Esophagus squamous epithelium (tissue), 5 donors: ENCODE data around the gene TBL1X. TPM values are rescaled to one million over a fixed set of nuclear protein-coding genes. Genes with fewer than 3 reads are reported as not detected.

Experiments used
- DNase-seq: peaks from one replicate; lab custom pipeline; 2025; lab: John Stamatoyannopoulos, UW
- H3K27ac ChIP-seq, 4 donors: fragments of 200-600 bp; sonication (generic); one replicate each; pipeline ENCODE4 v1.5.1; 2016 to 2019; ENCODE audit warnings: mild to moderate bottlenecking in 1 of 4
- H3K27me3 ChIP-seq, 4 donors: fragments of 200-600 bp; sonication (generic); 1 replicate in 3 of 4; 2 replicates in 1 of 4; pipeline versions ENCODE4 v1.5.1 to v1.6.0; 2017 to 2021; ENCODE audit warnings: antibody characterized with exemption in 1 of 4
- H3K36me3 ChIP-seq, 3 donors: fragments of 200-600 bp; sonication (generic); one replicate each; pipeline ENCODE4 v1.5.1; 2016 to 2019
- H3K4me1 ChIP-seq, 3 donors: fragments of 200-600 bp; sonication (generic); one replicate each; pipeline ENCODE4 v1.5.1; 2017 to 2019
- H3K4me3 ChIP-seq, 4 donors: fragments of 200-600 bp; sonication (generic); 1 replicate in 3 of 4; 2 replicates in 1 of 4; pipeline ENCODE4 v1.5.1; 2016 to 2019; ENCODE audit warnings: mild to moderate bottlenecking in 2 of 4, moderate library complexity in 1 of 4
- H3K9me3 ChIP-seq, 3 donors: fragments of 200-600 bp; sonication (generic); one replicate each; pipeline ENCODE4 v1.5.1; 2016 to 2019
- CTCF ChIP-seq, 6 experiments: fragments of 450-650 bp in 4 of 6; fragments of 200-600 bp in 2 of 6; sonication (generic) in 2 of 6; IDR thresholded peaks; one replicate each; pipeline ENCODE4 v1.5.1; 2016 to 2019; ENCODE audit warnings: antibody characterized with exemption in 6 of 6, mild to moderate bottlenecking in 4 of 6, moderate library complexity in 4 of 6
- POLR2A ChIP-seq, 4 donors: fragments of 450-650 bp; IDR thresholded peaks; one replicate each; pipeline ENCODE4 v1.6.1; 2017; ENCODE audit warnings: antibody characterized with exemption in 4 of 4, mild to moderate bottlenecking in 4 of 4, moderate library complexity in 3 of 4
- WGBS, 2 donors: methylation state at CpG; one replicate each; pipeline ENCODE4 v1.1.5; 2018; 5-methylcytosine and 5-hydroxymethylcytosine counted together
- intact Hi-C: fragments of 100-400 bp; cut with DNase I; formaldehyde crosslinking; loops from one replicate; pipeline ENCODE4 v1.15.0; 2022
- total RNA-seq, 4 donors: library from RNA; depleted of rRNA; stranded (reverse); fragments of >200 nt; gene quantifications; one replicate each; pipeline ENCODE4 v1.1.0, GENCODE V29; 2016
- donor health status: DM: yes; HTN: yes; CAD: no.

The TBL1X gene
- total RNA-seq, 4 donors from 2014 or later, result 17.5 to 24.2 (median 21.8) TPM

GRCh38 chrX:9747644-9748043 is 282.8 kb downstream of the TBL1X start:
- DNase-seq, result no peak
- Histone ChIP-seq H3K4me1 (no peaks in the 10 kb centered on the region), H3K27me3 (no peaks in the 10 kb centered on the region), H3K9me3 (peaks cover 0 to 3% (median 0%) of the 10 kb centered on the region in 3 donors), H3K27ac (no peak overlapping the region), H3K4me3 (no peak overlapping the region), H3K36me3 (no peaks in the 10 kb centered on the region)
- intact Hi-C loops, result no loop called here
- 86 to 91% methylated on average over 4 of the region's 4 CpGs for WGBS, 2 donors
- TF ChIP-seq CTCF (IDR thresholded peaks at IDR 0.05), result no peak
- no peak for TF ChIP-seq POLR2A (IDR thresholded peaks at IDR 0.05)

GRCh38 chrX:9749146-9749692 is 284.4 kb downstream of the TBL1X start:
- intact Hi-C loops, result no loop called here
- Histone ChIP-seq H3K36me3 (no peaks in the 10 kb centered on the region), H3K27ac (no peak overlapping the region), H3K9me3 (peaks cover 0 to 3% (median 0%) of the 10 kb centered on the region in 3 donors), H3K4me1 (no peaks in the 10 kb centered on the region), H3K27me3 (no peaks in the 10 kb centered on the region), H3K4me3 (no peak overlapping the region)
- 51 to 77% methylated on average over 5 to 6 of the region's 11 CpGs for WGBS, 2 donors
- DNase-seq, result no peak
- no peak for TF ChIP-seq CTCF (IDR thresholded peaks at IDR 0.05)
- TF ChIP-seq POLR2A (IDR thresholded peaks at IDR 0.05), result no peak

- Histone ChIP-seq H3K27me3 (no peaks in the 10 kb centered on the region), H3K4me3 (no peak overlapping the region), H3K36me3 (no peaks in the 10 kb centered on the region), H3K4me1 (no peaks in the 10 kb centered on the region), H3K27ac (no peak overlapping the region), H3K9me3 (no peaks in the 10 kb centered on the region)
- intact Hi-C loops, result no loop called here
- DNase-seq, result no peak
- TF ChIP-seq CTCF (IDR thresholded peaks at IDR 0.05) (no peak), POLR2A (IDR thresholded peaks at IDR 0.05) (no peak)
- 86 to 93% methylated on average over 7 of the region's 7 CpGs for WGBS, 2 donors
Measured at GRCh38 chrX:9757366-9757765, 292.5 kb downstream of the TBL1X start.

- no peaks in the 10 kb centered on the region for H3K9me3 ChIP-seq
- H3K27ac ChIP-seq, result no peak overlapping the region
- no peaks in the 10 kb centered on the region for H3K4me1 ChIP-seq
- H3K36me3 ChIP-seq, result no peaks in the 10 kb centered on the region
- H3K27me3 ChIP-seq, result no peaks in the 10 kb centered on the region
- H3K4me3 ChIP-seq, result no peak overlapping the region
- TF ChIP-seq CTCF (IDR thresholded peaks at IDR 0.05) (no peak), POLR2A (IDR thresholded peaks at IDR 0.05) (no peak)
- no peak for DNase-seq
- intact Hi-C loops, result no loop called here
- 43 to 64% methylated on average over 3 to 4 of the region's 4 CpGs for WGBS, 2 donors
Measured at GRCh38 chrX:9758021-9758638, 293.3 kb downstream of the TBL1X start.

GRCh38 chrX:9759337-9759736 is 294.5 kb downstream of the TBL1X start:
- intact Hi-C loops, result no loop called here
- no peak for DNase-seq
- Histone ChIP-seq H3K4me3 (no peak overlapping the region), H3K9me3 (no peaks in the 10 kb centered on the region), H3K4me1 (no peaks in the 10 kb centered on the region), H3K27me3 (no peaks in the 10 kb centered on the region), H3K36me3 (no peaks in the 10 kb centered on the region), H3K27ac (no peak overlapping the region)
- 66 to 90% methylated on average over 2 to 8 of the region's 8 CpGs for WGBS, 2 donors
- no peak for TF ChIP-seq POLR2A (IDR thresholded peaks at IDR 0.05)
- TF ChIP-seq CTCF (IDR thresholded peaks at IDR 0.05), result no peak
